Measurements from ENCODE around the gene ELFN2.
A peak's percentile ranks its signal among the peaks of the same experiment; 100 is the strongest.

ELFN2 gene

DNA sequence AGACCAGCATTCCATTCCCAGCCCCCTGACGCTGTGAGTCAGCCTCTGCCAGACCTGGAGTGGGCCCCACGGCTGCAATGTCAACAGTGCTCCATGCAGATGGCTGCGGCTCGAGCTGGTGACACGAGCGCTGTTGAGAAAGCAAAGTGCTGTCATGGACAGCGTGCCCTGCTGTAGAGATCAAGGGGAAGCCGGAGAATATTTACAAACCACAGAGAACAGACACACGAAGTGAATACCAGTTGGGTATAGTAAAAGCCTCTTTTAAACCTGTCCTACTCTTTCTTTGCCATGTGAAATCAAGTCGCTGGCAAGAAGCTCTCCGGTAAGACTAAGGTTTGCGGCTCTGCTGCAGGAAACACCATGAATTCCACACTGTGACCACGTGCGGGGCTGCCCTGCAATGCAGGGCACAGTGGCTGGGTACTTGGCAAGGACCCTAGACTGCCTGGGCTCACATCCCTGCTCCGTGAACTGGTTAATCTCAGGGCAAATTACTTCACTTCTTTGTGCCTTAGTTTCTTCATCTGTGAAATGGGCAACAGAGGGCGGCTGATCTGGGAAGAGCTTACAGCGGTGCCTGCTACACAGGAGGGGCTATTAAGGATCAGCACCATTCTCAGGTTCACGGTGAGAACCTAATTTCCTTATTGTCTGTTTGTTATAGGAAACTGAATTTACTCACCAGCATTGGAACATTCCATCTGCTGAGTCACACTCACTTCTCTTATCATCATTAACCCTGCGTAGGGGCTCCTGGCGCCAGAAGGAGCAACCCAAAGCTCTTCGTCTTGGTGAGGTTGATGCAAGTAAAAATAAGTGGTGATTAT, 27.8 kb upstream of the ELFN2 start:
- peak; percentile 76 for DNase-seq

DNA sequence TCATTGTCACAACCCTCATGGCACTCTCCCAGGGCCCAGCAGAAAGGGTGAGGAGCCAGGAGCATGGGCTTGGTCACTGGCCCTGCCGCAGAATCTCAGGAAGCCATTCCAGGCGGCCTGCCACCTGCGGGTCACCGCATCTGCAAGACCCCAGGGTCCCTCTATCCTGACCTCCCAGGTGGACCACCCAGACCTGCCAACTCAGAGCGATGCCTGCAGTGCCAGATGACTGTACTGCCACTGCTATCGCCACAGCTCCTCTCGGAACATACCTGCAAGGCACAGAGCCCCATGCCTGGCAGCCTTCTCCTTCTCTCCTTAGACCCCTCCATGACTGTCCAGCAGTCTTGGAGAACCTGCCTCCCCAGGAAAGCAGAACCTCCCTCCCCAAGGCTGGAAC, 26.4 kb upstream of the ELFN2 start:
- no peak for DNase-seq

DNA sequence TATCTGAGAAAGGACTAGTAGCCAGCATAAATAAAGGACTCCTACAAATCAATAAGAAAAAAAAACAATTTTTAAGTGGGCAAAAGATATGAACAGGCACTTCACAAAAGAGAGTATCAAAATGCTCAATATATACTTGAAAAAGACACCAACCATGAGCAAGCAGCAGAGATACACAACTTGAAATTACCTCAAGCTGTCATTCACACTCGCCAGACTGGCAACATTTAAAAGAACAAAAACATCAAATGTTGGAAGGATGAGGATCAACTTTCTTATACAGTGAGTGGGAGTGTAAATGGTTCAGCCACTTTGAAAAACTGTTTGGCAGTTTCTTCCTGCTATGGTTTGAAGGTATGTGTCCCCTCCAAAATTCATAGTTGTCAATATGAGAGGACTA, 23.9 kb upstream of the ELFN2 start:
- no peak for DNase-seq

DNA sequence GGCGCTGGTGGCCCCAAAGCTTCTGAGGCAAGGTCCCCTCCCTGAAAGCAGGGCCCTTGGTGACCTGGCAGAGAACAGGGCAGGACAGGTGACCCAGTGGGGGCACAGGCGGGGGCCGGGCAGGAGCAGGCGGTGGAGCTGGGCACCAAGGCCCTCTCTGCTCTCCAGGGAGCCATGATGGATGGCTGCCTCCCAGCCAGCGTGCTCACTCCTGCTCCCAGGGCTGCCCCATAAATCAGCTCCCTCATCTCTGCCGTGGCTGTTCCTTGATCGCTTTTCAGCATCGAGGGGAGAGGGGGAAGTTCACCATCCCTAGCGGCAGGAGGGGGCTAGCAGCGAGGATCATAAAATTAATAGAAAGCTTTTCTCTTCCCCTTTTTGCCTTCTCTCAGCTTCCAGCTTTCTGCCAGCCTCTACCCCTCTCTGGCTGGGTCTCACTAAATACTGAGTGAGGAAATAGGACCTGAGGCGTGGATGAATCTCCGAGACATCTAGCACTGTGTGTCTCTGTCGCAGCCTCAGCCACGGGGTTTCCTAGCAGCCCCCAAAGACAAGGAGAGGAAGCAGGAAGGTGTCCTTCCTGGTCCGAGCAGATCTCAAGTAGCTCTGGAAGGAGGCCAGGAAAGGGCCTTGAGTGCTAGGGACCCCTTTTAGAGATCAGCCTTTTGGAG, 22.2 kb upstream of the ELFN2 start:
- DNase-seq, result peak; percentile 33

DNA sequence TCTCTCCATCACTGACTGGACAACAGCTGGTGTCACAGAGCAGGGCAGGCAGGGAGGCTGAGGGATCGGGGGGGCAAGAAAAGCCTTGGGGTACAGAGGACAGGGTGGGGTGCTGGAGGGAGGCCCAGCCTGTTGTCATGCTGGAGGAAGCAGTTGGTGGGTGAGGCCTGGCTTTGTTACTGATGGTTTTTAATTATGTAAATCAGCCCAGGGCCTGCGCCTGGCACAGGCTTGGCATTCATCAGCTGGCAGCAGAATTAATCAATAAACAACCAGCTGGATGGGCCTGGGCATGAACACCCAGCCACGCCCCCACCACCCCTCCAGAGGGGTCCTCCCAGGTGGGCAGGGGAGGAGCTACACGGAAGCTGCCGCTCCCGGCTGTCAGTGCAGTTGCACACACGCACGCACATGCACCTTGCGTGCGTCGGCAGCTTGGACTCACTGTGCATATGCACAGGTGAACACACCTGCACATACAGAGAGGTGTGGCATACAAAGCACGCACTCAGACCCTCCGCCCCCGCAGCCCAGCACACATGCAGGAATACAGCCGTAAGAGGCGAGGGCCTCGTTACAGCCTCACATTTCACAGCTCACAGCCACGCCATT, 21.3 kb upstream of the ELFN2 start:
- no peak for DNase-seq

DNA sequence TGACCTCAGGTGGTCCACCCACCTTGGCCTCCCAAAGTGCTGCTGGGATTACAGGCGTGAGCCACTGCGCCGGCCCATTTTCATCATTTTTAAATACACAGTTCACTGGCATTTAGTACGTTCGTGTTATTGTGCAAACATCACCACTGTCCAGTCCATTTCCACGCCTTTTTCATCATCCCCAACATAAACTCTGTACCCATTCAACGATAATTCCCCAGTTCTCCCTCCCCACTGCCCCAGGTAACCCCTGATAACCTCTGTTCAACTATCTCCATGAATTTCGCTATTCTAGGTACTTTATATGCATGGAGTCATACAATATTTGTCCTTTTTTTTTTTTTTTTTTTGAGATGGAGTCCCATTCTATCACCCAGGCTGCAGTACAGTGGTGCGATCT, 18.2 kb upstream of the ELFN2 start:
- no peak for DNase-seq

DNA sequence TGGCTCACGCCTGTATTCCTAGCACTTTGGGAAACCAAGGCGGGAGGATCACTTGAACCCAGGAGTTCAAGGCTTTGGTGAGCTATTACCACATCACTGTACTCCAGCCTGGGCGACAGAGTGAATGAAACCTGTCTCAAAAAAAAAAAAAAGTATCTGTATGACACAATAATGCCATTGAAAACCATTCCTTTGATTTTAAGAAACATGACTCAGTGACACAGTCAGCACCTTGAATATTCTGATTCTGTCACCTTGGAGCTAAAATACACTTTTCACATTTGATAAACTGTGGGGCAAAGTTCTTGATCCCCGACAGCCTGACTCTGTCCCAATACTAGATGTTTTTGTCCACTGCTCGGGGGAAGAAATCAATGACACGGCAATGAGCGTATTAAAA, 16.7 kb upstream of the ELFN2 start:
- no peak for DNase-seq

DNA sequence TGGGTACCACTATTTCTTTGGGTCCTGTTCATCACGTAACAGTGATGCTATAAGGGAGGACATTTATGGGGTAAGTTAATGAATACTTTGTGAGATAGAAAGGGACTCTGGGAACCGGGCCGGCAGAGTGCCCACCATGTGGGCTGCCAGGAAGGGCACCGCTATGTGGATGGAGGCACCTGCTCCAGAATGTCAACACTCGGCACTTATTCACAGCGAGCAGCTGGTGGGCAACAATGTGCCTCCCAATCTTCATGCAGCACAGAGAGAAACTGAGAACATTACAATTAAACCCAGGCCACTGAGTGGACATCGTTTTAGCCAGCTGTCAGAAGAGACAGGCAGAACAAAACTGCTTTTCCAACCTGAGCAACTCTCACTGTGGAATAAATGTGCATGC, 15.8 kb upstream of the ELFN2 start:
- DNase-seq, result no peak

DNA sequence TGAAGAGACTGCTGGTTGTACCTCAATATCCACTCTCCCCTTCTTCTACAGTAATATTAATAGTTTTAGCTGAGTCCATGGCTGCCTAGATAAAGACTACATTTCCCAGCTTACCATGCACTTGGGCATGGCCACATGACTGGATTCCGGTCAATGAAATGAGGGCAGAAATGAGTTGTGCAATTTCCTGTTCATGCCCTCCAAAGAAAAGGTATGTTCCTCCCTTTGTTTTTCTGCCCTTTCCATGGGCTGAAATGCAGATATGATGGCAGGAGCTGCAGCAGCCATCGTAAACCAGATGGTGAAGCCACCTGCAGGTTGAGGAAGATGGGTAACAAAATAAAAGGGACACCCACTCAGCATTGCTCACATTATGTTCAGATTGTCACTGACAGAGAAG, 15.3 kb upstream of the ELFN2 start:
- DNase-seq, result peak; percentile 59

DNA sequence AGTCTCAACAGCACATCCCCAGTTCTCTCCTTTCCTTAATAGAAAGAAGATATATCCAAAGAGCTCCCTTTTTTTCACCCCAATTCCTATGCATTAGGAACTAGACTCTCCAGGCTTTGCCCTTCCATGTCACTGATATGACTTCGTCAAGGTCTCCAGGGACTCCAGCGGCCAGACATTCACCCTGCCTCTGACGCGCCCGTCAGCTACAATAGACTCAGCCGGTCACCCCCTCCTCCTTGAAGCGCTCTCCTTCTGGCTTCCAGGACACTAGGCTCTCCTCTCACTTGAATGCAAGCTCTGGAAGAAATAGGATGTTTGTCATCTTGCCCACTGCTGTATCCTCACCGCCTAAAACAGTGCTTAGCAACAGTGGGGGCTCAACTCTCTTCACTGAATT, 14.9 kb upstream of the ELFN2 start:
- DNase-seq, result no peak

DNA sequence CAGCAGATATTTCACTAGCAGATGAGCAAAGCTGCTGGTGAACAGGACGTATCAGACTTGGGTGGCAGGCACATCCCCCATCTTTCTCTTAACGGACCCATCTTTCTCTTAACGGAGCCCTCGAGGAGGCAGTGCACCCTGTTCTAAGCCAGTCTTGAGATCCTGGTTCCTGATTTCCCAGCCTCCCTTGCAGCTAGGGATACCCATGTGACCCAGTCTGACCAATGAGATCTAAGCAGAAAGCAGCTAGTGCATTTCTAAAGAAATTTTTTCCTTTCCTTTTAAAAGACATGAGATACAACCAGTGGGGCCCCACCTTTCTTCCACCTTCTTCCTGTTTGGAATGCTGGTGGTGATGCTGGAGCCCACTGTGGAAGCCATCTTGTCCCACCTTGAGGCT, 13.6 kb upstream of the ELFN2 start:
- no peak for DNase-seq

DNA sequence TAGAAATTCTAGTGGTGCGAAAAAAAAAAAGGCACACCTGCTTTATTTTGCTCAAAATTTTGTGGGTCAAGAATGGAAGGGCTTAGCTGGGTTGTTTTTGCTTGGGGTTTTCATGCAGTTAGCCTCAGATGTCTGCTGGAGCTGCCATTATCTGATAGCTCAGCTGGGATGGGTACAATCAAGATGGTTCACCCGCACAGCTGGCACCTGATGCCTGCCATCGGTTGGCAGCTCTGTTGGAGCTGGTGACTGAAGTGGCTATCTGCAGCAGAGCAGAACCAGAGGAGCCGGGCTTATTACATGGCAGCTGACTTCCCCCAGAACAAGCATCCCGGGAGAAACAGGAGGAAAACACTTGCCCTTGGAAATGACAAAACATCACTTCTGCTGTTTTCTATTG, 12.1 kb upstream of the ELFN2 start:
- peak; percentile 50 for DNase-seq

DNA sequence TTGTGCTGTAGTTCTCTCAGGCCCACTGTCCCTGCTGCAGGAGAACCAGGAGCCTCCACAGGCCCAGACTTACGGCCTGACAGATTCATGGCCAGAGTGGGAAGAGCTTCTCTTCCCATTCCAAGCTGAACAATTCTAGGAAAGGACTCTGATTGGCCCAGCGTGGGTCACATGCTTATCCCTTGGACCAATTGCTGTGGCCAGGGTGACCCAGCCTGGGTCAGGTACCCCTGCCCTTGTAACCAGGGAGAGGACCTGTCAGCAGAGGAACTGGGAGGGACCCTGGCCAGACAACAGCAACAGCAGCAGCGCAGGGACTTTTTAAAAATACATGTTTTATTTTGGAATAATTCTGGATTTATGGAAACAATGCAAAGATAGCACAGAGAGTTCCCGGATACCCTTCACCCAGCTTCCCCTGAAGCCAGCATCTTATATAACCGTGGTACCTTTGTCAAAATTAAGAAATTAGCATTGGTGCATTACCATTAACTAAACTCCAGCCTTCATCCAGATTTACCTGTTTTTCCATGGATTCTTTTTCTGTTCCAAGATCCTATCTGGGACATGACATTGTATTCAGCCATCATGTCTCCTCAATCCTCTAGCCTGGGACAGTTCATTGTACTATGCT, 8.8 kb upstream of the ELFN2 start:
- DNase-seq, result no peak

DNA sequence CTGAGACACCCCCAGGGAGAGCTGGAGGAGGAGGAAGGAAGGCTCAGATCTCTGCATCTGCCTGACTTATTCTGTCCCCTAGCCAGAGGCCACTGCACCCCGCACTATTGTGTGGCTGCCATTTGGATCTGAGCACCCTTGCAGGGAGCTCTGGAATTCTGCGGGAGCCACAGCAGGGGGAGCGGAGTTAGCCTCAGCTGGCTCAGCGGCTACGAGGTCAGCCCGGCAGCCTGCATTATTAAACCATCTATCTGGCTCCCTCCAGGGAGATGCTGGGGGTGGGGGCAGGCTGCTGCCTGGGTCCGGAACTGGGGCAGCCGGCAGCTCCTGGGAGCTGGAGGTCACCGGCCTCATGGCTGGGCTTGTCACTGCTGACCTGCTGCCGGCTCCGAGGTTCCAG, 6.5 kb upstream of the ELFN2 start:
- no peak for DNase-seq

DNA sequence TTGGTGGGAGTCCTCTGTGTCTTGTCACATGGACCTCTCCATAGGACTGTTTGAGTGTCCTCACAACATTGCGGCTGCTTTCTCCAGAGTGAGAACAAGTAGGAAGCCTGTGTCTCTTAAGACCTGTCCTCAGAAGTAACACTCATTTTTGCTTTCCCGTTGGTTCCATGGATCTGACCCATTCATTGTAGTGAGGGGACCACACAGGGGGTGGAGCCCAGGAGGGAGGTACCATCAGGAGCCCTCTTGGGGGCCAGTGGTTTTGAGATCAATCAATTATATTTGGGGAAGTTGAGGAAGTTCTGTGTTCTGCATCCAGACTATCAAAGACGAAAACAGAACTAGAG, 5.4 kb upstream of the ELFN2 start:
- DNase-seq, result no peak

DNA sequence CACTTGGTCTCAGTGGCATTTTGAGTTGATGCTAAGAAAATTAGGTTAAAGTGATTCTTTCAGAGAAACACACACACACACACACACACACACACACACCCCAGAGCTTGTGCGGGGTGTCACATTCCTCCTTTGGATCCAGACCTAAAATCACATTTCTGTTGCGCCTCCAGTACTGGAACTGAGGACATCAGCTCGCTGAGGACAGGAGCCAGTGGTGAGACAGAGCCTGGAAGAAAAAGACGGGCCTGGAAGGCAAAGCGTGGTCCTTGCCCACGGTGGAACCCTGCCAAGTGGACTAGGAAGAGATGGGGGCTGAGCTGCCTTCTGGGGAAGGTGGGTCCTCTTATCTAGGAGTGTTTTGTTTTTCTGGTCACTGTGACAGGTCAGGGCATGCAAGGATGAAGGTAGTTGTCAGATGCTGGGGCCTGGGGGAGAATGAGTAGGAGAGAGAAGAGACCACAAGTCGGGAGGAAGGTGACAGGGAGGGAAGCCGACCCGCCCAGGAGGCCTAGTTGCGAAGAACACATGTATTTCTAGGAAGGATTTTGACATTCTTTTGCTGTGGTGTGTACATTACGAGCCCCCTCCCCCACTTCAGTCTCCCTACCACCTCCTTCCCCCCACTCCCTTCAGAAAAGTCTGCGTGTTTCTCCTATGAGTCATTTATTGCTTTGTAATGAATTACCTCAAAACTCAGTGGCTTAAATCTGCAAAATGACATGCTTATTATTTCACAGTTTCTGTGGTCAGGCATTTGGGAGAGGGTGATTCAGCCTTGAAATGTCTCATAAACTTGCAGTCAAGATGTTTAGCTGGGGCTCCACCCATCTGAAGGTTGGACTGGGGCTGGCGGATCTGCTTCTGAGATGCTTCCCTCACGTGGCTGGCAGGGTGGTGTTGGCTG, 4.8 kb upstream of the ELFN2 start:
- no peak for DNase-seq

DNA sequence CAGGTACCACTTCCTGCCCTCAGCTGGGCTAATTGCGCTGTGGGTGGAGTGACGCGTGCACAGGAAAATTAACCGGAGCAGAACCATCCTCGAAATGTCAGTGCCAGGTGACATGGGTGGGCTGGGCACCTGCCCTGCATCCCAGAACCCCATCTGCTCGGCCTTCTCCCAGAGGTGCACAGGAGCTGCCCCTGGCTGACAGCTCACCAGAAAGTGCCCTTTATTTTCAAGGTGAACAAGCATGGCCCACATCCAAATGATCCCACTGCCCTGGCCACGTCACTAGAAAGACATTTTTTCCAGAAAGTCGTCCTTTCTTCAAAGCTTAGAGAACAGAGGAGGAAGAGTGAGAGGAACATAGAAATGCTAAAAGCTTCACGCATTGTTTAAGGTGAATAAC, 4.1 kb upstream of the ELFN2 start:
- DNase-seq, result no peak

DNA sequence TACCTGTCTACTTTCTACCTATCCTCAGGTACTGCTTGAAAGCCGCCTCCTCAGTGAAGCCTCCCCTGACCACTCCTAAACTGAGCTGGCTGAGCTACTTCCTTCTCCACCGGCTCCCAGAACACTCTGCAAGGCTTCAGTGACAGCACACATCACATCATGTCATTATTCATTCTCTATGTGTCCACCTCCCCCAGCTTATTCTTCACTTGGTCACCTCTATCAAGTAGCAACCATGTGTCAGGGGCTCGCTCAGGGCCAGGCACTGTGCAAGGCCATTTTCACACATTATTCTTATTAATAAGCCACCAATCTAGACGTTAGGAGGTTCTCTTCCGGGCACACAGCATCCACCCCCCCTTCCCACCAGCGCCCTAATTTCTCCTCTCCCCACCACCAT, 3.7 kb upstream of the ELFN2 start:
- DNase-seq, result no peak

DNA sequence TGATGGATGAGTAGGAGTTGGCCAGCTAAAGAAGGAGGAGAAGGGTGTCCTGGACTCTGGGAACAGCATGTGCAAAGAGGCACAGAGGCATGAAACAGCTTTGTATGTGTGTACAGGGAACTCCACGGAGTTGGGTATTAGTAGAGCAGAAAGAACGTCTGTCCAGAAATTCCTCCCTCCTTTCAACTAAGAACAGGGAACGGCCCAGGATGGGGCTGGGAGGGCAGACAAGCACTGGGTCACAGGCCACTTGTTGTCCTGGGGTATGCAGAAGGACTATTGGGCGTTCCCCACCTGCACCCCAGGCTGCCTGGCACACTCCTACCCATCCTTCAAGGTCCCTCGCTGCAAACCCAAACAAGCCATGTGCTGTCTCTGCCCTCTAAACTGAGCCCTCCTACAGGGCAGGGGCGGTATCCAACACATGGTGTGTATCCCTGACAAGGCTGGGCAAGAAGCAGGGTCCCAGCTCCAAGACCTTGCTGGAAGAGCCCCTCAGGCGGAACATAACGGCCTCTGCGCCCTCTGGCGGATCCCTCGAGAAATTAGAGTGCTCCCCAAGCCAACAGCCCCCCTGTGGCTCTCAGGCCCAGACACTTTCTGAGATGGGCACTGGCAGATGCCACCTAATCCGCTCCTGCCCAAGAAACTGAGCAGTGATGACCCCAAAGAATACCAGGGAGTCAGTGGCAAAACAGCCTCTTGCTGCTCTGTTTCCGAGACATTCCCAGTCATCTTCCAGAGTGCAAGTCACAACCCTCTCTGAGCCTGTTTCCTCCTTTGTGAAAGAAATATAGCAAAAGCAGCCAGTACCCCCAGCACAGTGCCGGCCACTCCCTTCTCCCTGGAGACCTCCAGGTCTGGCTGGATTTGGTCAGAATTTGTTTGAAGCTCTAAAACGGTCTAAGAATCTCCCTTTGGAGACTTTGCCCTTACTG, 1.6 kb upstream of the ELFN2 start:
- DNase-seq, result peak; percentile 80

DNA sequence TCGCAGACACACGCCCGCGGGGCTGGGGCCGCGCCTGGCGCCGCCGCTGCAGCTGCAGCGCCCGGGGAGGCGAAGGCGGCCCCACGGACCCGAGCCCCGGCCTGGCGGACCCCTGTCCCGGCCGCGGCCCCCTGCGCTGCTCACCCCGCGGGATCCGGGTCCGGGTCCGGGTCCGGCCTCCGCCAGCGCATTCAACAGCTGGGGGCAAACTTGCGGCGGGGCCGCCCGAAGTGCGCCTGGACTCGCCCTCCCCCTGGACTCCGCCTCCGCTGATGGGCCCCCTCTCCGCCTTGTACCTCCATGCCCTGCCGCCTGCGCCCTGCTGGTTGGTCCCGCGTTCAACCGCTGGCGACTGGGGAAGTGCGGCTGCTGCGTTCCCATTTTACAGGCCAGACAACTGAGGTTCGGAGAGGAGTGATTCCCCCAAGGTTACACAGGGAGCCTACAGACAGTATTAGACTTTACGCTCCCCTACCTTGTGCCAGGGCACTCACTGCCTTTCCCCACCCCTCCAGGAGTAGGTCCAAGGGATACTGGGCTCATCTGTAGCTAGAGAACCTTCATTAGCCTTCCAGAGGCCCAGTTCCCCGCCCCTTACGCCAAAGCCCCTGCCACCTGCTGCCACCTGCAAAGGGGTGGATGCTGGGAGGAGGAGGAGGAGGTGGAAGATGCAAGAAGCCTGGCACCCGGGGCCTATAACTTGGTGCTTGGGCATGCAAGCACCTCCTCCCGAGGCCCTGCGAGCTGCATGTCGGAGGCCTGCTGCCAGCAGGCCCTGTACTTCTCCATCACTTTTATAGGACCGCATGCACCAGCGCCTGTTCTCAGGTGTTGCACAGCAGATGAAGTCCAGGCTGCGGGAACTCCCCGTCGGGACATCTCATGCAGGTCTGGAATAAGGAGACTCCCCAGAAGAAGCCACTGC, 694 bp upstream of the ELFN2 start:
- no peak for DNase-seq
